Measurements from ENCODE around the gene OR6N2.
A peak's percentile ranks its signal among the peaks of the same experiment; 100 is the strongest.

The OR6N2 gene

GRCh38 chr1:158730453-158730852, 50.6 kb downstream of the OR6N2 start:
- no peaks in the 10 kb centered on the region for H4K20me1 ChIP-seq
- H3K27ac ChIP-seq: no peak overlapping the region
- H3K9ac ChIP-seq: no peak overlapping the region
- H3K4me2 ChIP-seq: peak overlapping the region in 3 of 11 experiments; percentile 49 to 70 (median 65); a peak in 5 of 22 replicates
- no peak for TF ChIP-seq Cebpa-rat (IDR thresholded peaks at IDR 0.05)
- H3K27me3 ChIP-seq: no peaks in the 10 kb centered on the region
- H3K36me3 ChIP-seq: no peaks in the 10 kb centered on the region
- H3K4me1 ChIP-seq: peaks cover 0 to 28% (median 0%) of the 10 kb centered on the region in 10 experiments; a peak in 7 of 20 replicates
- H3K4me3 ChIP-seq: no peak overlapping the region
- no peaks in the 10 kb centered on the region for H3K9me3 ChIP-seq (replicated peaks in 1 of 11)

DNA sequence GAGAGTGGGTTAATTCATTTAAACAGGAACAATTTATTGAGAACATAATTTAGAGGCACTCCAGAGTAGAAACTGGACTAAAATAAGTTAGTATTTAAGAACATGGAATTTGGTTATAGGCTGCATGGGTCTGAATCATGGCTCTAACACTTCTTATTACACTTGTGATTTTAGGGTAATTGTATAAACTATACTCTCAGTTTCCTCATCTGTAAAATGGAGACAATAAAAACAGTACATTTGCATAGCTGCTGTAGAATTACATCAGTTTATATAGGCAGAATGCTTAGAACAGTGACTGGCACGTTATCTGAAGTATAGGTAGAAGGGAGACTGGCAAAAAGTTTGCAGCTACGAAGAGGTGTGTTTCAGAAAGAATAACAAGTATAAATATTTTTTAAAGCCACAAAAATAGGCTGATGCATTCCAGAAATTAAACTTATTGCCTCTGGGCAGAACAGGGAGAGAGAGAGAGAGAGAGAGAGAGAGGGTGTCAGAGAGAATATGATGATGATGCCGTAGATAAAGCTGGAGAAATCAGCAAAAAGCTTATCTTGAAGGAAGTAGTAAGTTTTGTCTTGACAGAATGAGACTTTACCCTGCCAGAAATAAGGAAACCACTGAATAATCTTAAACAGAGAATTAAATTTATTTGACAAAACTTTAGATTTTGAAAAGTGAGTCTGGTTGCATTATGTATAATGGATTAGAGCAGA, 52.3 kb downstream of the OR6N2 start:
- Histone ChIP-seq H3K36me3 (no peaks in the 10 kb centered on the region), H3K9me3 (replicated peaks in 1 of 11) (no peaks in the 10 kb centered on the region), H3K4me2 (peak overlapping the region in 2 of 11 experiments; percentile 65 to 70; a peak in 5 of 22 replicates), H3K9ac (no peak overlapping the region), H3K27ac (no peak overlapping the region), H3K27me3 (no peaks in the 10 kb centered on the region), H4K20me1 (no peaks in the 10 kb centered on the region), H3K4me3 (no peak overlapping the region), H3K4me1 (peaks cover 0 to 28% (median 0%) of the 10 kb centered on the region in 10 experiments; a peak in 7 of 20 replicates)
- no peak for TF ChIP-seq Cebpa-rat (IDR thresholded peaks at IDR 0.05)

- Histone ChIP-seq H3K27ac (no peak overlapping the region), H3K27me3 (no peaks in the 10 kb centered on the region), H3K9me3 (replicated peaks in 1 of 11) (no peaks in the 10 kb centered on the region), H3K4me1 (peaks cover 0 to 13% (median 0%) of the 10 kb centered on the region in 10 experiments; a peak in 7 of 20 replicates), H4K20me1 (no peaks in the 10 kb centered on the region), H3K4me3 (no peak overlapping the region), H3K4me2 (no peak overlapping the region), H3K9ac (no peak overlapping the region), H3K36me3 (no peaks in the 10 kb centered on the region)
- no peak for TF ChIP-seq Cebpa-rat (IDR thresholded peaks at IDR 0.05)
Observed at GRCh38 chr1:158724442-158724841, 56.6 kb downstream of the OR6N2 start.

Measured in BLaER1 treated with 17β-estradiol and CSF1 and Interleukin-3, amounts not matched to agents 10 nM and 100 nM (cell line).